Measurements from ENCODE around the gene FOXB2.
"Not testable (repeated sequence)": the region's sequence is repeated elsewhere in the genome, so short reads cannot be mapped to it uniquely, and the experiment has no call there.

FOXB2 gene

GRCh38 chr9:77016526-77017504 is 2.6 kb upstream of the FOXB2 start:
- DNase-seq = no peak

- no peak for DNase-seq
Observed at GRCh38 chr9:77017505-77017894, 2.0 kb upstream of the FOXB2 start.

GRCh38 chr9:77018058-77018968 is 1.1 kb upstream of the FOXB2 start:
- no peak for DNase-seq

DNA sequence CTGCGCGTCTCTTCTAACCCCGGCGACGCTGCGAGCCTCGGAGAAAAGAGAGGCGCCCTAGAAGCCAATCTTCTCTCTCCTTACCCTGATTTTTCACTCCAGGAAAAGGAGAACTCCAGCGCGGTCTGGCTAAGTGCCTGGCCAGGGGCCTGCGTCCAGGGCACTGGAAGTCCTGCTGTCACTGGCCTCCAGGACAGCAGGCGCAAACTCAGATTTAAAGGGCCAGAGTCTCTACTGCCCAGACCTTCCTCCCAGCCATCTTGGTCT is 553 bp upstream of the FOXB2 start:
- no peak for DNase-seq

DNA sequence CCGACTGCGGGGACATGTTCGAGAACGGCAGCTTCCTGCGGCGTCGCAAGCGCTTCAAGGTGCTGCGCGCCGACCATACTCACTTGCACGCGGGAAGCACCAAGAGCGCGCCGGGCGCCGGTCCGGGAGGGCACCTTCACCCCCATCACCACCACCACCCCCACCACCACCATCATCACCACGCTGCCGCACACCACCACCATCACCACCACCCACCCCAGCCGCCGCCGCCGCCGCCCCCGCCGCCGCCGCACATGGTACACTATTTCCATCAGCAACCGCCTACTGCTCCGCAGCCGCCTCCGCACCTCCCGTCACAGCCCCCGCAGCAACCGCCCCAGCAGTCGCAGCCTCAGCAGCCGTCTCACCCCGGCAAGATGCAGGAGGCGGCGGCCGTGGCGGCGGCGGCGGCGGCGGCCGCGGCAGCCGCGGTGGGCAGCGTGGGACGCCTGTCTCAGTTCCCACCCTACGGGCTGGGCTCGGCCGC is 514 bp downstream of the FOXB2 start:
- DNase-seq = no peak

GRCh38 chr9:77020413-77021290 is 1.2 kb downstream of the FOXB2 start:
- DNase-seq = no peak

DNA sequence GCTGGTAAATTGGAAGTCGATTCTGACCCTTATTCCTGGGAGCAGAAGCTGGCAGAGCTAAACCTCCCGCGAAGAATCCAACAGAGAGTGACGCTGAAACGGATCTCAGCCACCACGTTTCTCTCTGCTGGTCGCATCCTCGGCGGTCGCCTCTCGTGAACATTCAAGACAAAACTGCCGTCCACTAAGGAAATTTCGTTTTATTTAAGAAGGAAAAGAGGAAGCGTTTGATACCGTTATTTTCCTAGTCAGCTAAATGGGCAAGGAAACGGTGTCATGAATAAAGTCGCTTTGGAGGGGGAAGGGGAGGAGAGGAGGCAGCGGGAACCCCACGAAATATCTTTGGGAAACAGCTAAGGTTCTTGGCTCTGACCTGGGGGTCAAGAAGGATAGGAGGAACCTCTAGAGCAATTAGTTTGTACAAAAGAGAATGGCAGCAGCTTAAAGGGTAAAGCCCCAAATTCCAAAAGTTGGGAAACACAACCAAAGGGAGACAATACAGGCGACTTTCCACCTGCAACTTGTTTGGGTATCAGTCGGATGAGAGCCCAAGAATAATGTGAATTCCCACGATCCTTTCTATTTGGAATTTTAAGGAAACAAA is 1.9 kb downstream of the FOXB2 start:
- DNase-seq = no peak

GRCh38 chr9:77021922-77022782 is 2.7 kb downstream of the FOXB2 start:
- no peak for DNase-seq

- DNase-seq = no peak
Observed at GRCh38 chr9:77022783-77023440, 3.5 kb downstream of the FOXB2 start.

- DNase-seq = no peak
Observed at GRCh38 chr9:77023726-77024125, 4.3 kb downstream of the FOXB2 start.

DNA sequence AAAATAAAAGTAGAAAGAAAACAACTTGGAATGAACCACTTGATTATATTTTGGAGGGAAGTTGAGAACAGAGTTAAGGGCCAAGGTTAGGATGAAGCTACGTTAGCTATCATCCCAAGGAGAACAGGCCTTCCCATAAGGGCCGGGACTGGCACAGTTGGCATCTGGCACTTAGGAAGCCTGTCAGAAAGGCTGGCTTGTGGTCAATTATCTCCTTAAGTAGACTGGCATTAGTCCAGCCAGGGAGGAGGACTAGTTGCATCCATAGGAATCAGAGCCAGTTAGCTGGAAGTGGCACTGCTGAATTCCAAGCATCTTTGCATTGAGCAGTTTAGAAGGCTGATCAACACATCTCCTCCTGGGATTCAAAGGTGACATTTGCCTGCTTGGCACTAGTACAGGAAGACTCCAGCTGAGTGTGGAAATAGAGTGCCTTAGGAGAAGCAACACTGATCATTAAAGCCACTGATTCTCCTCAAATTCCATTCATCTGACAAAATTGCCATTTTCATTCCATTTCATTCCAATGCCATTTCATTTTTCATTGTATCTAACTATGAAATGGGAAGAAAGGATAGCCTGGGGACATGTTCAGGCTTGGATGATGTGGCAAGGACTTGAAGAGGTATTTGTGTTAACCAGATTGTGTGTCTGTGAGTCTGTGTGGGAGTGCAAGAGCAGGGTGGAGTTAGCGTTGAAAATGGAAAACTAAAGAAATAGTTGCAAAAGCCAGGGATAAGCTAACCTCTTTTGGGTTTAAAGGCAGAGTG is 5.5 kb downstream of the FOXB2 start:
- no peak for DNase-seq

DNA sequence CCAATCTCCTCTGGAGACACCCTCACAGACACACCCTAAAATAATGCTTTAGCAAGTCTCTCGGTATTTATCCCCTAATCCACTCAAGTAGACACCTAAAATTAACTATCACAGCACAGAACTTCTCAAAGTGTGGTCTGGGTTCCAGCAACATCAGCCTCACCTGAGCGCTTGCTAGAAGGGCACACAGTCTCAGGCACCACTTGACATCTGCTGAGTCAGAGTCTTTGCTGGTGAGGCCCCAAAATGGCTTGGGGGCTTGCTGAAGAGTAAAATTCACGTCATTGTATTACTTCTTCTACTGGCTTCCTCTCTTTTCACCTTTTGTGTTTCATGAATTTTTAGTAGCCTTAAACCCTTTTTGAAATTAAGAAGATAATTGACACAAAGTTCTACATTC is 9.0 kb downstream of the FOXB2 start:
- DNase-seq = no peak

- DNase-seq = no peak
Observed at GRCh38 chr9:77030045-77030444, 10.6 kb downstream of the FOXB2 start.

GRCh38 chr9:77038281-77039036 is 19.0 kb downstream of the FOXB2 start:
- peak; percentile 53 for DNase-seq

GRCh38 chr9:77040340-77040739 is 20.9 kb downstream of the FOXB2 start:
- DNase-seq = no peak

DNA sequence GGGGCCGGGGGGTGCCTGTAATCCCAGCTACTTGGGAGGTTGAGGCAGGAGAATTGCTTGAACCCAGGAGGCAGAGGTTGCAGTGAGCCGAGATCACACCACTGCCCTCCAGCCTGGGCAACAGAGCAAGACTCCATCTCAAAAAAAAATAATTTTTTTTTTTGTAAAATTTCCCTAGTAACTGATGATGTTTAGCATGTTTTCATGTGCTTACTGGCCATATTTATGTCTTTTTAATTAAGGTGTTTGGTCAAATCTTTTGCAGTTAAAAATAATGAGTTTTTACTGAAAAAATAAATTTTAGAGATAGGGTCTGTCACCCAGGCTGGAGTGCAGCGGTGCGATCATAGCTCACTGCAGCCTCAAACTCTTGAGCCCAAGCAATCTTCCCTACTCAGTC is 24.3 kb downstream of the FOXB2 start:
- not testable (repeated sequence) for DNase-seq

DNA sequence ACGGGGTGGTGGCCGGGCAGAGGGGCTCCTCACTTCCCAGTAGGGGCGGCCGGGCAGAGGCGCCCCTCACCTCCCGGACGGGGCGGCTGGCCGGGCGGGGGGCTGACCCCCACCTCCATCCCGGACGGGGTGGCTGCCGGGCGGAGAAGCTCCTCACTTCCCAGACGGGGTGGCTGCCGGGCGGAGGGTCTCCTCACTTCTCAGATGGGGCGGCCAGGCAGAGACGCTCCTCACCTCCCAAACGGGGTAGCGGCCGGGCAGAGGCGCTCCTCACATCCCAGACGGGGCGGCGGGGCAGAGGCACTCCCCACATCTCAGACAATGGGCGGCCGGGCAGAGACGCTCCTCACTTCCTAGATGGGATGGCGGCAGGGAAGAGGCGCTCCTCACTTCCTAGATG is 41.2 kb downstream of the FOXB2 start:
- not testable (repeated sequence) for DNase-seq

- peak; percentile 5 for DNase-seq
Observed at GRCh38 chr9:77063645-77064285, 44.3 kb downstream of the FOXB2 start.

GRCh38 chr9:77066388-77066787 is 46.9 kb downstream of the FOXB2 start:
- DNase-seq = no peak

Data from NCI-H146 (cell line).